ENCODE results near the gene CYP27A1.

CYP27A1 gene

DNA sequence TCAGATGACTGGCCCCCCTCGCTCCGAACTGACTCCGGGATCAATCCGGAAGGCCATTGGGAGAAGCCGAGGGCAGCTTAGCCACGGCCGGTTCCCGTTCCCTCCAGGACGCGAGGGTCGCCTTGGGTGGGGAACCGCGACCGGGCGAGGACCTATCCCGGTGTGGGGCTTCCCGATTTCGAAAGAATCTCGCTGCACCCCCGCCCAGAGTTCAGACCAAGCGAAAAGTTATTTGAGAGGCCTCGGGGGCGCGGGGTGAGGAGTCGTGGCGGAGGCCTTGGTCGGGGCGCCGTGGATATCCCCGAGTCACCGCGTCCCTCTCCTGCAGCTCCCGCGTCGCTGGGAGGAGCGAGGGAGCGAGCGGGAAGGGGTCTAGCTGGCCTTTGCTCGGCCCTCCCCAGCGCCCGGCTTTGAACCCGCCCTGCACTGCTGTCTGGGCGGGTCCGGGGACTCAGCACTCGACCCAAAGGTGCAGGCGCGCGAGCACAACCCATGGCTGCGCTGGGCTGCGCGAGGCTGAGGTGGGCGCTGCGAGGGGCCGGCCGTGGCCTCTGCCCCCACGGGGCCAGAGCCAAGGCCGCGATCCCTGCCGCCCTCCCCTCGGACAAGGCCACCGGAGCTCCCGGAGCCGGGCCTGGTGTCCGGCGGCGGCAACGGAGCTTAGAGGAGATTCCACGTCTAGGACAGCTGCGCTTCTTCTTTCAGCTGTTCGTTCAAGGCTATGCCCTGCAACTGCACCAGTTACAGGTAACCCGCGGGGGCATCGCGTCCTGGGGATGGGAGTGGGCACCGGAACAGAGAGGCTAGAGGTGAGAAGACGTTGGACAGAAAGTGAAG is at the start of gene CYP27A1:
Gene CYP27A1 (plus strand): TSS at position 457 of the 837 bp plus-strand sequence. CDS start 36 bp downstream, at position 493.
- TF ChIP-seq, protein P1, sequence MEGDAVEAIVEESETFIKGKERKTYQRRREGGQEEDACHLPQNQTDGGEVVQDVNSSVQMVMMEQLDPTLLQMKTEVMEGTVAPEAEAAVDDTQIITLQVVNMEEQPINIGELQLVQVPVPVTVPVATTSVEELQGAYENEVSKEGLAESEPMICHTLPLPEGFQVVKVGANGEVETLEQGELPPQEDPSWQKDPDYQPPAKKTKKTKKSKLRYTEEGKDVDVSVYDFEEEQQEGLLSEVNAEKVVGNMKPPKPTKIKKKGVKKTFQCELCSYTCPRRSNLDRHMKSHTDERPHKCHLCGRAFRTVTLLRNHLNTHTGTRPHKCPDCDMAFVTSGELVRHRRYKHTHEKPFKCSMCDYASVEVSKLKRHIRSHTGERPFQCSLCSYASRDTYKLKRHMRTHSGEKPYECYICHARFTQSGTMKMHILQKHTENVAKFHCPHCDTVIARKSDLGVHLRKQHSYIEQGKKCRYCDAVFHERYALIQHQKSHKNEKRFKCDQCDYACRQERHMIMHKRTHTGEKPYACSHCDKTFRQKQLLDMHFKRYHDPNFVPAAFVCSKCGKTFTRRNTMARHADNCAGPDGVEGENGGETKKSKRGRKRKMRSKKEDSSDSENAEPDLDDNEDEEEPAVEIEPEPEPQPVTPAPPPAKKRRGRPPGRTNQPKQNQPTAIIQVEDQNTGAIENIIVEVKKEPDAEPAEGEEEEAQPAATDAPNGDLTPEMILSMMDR (IDR thresholded peaks at IDR 0.05; ENCODE audit: low read depth, low read length), result no peak
- peak within 1 kb of the TSS; percentile 89 for H3K27ac ChIP-seq
- peak within 1 kb of the TSS; percentile 59 for H3K4me3 ChIP-seq (ENCODE audit: low read depth, low read length)

DNA sequence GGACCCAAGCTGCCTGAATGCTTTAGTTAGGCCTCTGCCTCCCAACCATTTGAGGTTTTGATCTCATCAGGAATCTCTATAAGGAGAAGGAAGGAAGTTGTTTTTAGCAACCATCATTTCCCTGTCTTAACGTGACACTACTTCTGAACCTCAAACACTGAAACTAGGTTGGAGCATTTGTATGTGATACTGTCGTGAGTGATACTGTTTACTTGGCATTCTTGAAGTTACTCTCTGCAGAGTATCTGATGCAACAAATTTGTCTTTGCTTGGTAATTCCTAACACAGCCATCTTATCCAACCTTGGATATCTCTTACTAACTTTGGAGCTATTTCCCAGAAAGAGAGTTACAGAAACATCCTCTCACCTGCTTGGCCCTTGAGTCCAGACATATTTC is 49.2 kb upstream of the CYP27A1 start:
- Histone ChIP-seq H3K27ac (no peak overlapping the region), H3K4me3 (ENCODE audit: low read depth, low read length) (no peak overlapping the region), H3K9me3 (ENCODE audit: severe bottlenecking) (no peaks in the 10 kb centered on the region), H3K27me3 (ENCODE audit: insufficient read depth, low read depth, severe bottlenecking) (no peaks in the 10 kb centered on the region), H3K36me3 (peaks cover 26% of the 10 kb centered on the region)
- no peak for DNase-seq
- TF ChIP-seq, protein P1 (IDR thresholded peaks at IDR 0.05; ENCODE audit: low read depth, low read length), result no peak

More for the DNA sequence above, at the start of gene CYP27A1:
- Histone ChIP-seq H3K9me3 (ENCODE audit: severe bottlenecking) (peaks cover 6% of the 10 kb centered on the region), H3K36me3 (no peaks in the 10 kb centered on the region), H3K27me3 (ENCODE audit: insufficient read depth, low read depth, severe bottlenecking) (no peaks in the 10 kb centered on the region)
- peak; percentile 55 for DNase-seq

DNA sequence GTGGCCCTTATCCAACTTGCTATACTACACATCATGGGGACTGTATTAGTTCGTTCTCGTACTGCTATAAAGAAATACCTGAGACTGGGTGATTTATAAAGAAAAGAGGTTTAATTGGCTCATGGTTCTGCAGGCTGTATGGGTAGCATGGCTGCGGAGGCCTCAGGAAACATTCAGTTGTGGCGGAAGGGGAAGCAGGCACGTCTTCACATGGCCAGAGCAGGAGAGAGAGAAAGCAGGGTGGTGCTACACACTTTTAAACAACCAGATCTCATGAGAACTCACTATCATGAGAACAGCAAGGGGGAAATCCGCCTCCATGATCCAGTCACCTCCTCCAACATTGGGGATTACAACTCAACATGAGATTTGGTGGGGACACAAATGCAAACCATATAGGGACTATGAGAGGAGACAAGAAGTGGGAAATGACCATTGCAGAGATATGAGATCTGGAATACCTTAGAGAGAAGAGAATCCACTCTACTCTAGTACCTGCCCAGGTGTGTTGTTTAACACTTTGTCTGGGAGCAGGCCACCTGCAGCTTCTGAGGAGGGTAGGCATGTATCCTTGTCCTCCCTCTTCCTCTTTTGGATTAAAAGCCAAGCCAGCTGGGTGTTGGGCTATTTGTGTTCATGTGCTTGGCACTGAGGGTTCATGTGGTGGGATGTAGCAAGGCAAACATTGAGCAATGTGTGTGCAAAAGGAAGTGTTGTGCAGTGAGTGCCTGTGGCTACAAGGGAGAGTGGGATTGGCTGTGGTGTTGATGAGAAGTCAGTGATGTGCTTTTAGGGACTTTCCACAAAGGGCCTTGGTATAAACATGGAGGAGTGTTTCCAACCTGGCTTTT is 48.6 kb upstream of the CYP27A1 start:
- DNase-seq, result no peak
- Histone ChIP-seq H3K36me3 (peaks cover 30% of the 10 kb centered on the region), H3K4me3 (ENCODE audit: low read depth, low read length) (no peak overlapping the region), H3K27ac (no peak overlapping the region), H3K27me3 (ENCODE audit: insufficient read depth, low read depth, severe bottlenecking) (no peaks in the 10 kb centered on the region), H3K9me3 (ENCODE audit: severe bottlenecking) (no peaks in the 10 kb centered on the region)
- TF ChIP-seq, protein P1 (IDR thresholded peaks at IDR 0.05; ENCODE audit: low read depth, low read length), result no peak

DNA sequence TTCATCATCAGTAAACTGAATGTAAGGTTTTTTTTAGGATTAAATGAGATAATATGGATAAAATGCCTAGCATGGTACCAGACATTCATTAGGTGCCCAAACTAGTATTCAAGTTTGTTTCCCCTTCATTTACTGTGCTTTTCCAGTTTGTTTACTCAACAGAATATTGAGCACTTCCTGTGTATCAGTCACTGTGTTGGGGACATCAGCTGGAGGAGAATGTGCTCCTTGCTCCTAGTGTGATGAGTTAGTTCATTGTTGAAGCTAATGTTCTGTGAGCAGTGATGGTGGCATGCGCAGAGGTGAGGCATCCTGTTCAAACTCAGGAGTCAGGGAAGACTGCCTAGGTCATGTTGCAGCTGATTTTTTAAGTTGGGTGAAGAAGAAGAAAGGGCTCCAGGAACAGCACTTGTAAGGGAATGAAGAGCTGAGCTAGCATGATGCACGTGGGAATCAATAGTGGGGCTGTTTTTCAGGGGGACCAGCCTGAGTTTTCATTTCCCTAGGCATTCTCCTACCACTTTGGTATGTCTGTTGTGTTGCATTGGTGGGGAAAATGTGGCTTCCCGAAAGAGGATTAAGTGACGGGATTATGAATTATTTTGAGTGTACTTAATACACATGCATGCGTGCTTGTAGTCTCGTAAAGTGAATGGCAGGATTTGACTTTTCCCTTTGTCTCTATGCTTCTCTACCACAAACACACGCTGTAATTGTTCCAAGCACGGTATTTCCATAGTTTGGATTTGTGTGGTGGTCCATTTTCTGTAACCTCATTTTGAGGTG is 47.6 kb upstream of the CYP27A1 start:
- Histone ChIP-seq H3K27ac (no peak overlapping the region), H3K36me3 (peaks cover 33% of the 10 kb centered on the region), H3K9me3 (ENCODE audit: severe bottlenecking) (no peaks in the 10 kb centered on the region), H3K27me3 (ENCODE audit: insufficient read depth, low read depth, severe bottlenecking) (no peaks in the 10 kb centered on the region), H3K4me3 (ENCODE audit: low read depth, low read length) (no peak overlapping the region)
- TF ChIP-seq, protein P1 (IDR thresholded peaks at IDR 0.05; ENCODE audit: low read depth, low read length), result no peak
- DNase-seq, result no peak

DNA sequence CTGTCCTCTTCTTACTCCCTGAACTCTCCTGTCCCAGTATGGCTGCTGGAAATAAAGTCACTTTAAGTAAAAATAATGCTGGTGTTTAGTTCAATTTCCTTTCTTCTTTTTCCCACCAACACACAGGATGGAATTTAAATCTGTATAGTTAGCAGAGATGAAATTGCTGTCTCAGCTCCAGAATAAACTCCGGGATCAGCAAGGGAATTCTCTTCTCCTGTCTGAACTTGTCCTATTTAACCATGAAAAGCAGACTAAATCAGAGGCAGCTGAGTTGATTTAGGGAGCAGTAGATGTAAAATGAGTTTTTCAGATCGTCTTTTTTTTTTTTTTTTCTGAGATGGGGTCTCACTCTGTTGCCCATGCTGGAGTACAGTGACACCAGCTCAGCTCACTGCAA is 45.4 kb upstream of the CYP27A1 start:
- H3K27me3 ChIP-seq (ENCODE audit: insufficient read depth, low read depth, severe bottlenecking), result no peaks in the 10 kb centered on the region
- DNase-seq, result no peak
- peaks cover 55% of the 10 kb centered on the region for H3K36me3 ChIP-seq
- H3K4me3 ChIP-seq (ENCODE audit: low read depth, low read length), result no peak overlapping the region
- TF ChIP-seq, protein P1 (IDR thresholded peaks at IDR 0.05; ENCODE audit: low read depth, low read length), result no peak
- H3K27ac ChIP-seq, result no peak overlapping the region
- no peaks in the 10 kb centered on the region for H3K9me3 ChIP-seq (ENCODE audit: severe bottlenecking)
